CD4-positive, alpha-beta T cell treated with Interleukin-17A for 1 hour (primary cell): ENCODE measurements around the gene SOCS3.

ENCODE experiments used
- DNase-seq: peaks from one replicate; pipeline ENCODE4 v3.0.0-alpha.2; 2020

Gene SOCS3

DNA sequence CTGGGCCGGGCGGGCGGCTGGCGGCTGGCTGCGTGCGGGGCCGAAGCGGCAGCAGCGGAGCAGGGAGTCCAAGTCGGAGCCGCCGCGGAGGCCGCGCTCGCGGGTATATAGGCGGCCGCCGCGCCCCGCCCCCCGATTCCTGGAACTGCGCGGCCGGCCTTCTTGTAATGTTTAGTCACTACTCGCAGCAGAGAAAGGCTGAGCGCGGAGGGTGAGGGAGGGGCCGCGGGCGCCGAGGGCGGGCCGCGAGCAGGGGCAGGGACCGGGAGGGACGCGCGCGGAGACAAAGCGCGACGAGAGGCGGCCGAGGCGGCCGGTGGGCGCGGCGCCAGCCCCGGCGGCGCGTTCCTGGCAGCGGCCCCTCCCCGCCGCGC is at the start of gene SOCS3:
TSS of gene SOCS3 (minus strand) at position 81 of the 374 bp plus-strand sequence. CDS start 982 bp downstream, outside the sequence.
- DNase-seq, result peak; percentile 97

GRCh38 chr17:78409191-78409928 is 49.5 kb upstream of the SOCS3 start:
- DNase-seq, result no peak

DNA sequence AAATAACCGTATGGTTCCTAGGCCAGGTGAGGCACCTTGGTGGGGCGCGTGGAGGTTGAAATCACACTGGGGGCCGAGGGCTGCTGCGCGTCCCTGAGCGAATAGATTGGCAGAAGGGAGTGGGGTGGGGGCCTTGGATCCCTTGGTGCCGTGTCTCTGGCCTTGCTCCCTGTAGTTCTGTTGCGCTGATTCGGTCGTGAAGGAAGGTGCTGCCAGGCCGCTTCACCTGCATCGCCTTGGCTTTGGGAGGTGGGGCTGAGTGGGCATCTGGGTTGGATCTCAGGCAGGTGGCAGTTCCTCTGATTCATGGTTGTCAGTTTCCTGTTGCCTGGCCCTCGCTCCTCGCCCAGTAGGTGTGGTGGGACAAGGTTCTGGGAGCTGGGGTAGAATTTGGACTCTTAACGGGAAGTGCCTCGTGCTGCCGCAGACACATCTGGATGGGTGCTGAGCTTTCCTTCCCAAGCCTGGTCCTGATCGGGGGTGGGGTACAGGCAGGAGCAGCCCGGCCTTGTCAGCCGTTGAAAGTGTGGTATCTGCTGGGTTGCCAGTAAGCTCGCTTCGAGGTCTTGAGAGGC is 48.7 kb upstream of the SOCS3 start:
- DNase-seq, result no peak

DNA sequence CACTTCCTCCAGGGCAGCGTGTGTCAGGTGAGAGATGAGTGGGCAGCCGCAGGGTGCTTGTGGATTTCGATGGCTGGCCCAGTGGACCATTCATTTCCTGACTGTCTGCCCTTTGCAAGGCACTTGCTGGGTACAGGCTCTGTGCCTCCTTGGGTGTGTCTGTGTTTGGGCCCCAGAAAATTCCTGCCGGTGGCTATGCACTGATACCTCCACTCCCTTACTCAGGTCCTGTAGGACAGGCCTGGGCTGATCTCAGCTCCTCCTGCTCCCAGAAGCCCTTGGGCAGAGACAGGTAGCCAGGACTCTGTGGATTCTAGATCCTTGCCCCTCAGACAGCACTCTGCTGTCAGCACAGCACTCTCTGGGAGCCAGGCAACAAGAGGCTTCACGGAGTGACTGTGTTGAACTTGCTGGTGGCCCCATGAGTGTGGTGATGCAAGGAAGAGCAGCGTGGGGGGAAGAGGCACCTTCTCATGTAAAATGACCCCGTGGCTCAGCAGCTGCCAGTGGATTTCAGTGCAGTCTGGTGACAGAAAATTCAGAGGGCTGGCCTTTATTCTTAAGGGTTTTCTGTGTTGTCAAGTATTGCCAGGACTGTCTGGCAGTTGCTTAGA is 47.6 kb upstream of the SOCS3 start:
- DNase-seq, result no peak

DNA sequence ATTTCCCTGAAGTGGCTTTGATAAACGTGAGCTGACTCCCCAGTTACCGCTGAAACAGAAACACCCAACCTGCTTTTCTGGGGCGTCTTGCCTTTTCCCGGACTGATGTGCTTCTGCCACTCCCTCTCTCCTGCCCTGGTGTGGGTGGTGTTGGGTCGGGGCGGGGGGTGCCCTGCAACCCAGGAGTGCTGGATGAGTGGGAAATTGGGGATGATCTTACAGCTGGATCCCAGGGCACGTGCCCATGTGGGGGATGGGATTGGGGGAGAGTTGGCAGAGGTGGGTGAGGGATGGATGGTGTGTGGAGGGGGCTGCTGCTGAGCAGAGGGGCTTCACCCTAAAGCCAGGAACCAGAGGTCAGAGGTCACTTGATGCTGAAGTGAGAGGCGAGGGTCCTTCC is 47.0 kb upstream of the SOCS3 start:
- DNase-seq, result no peak

- no peak for DNase-seq
Observed at GRCh38 chr17:78406396-78406795, 46.5 kb upstream of the SOCS3 start.

DNA sequence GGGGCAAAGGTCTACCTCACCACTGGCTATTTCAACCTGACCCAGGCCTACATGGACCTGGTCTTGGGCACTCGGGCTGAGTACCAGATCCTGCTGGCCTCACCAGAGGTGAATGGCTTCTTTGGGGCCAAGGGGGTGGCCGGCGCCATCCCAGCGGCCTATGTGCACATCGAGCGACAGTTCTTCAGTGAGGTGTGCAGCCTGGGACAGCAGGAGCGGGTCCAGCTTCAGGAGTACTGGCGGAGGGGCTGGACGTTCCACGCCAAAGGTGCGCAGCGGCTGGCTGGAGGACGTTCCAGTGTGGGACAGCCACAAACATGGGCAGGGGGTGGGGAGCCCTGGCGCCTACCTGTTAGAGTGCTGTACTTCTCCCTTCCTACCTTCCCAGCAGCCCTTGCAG is 43.9 kb upstream of the SOCS3 start:
- no peak for DNase-seq

DNA sequence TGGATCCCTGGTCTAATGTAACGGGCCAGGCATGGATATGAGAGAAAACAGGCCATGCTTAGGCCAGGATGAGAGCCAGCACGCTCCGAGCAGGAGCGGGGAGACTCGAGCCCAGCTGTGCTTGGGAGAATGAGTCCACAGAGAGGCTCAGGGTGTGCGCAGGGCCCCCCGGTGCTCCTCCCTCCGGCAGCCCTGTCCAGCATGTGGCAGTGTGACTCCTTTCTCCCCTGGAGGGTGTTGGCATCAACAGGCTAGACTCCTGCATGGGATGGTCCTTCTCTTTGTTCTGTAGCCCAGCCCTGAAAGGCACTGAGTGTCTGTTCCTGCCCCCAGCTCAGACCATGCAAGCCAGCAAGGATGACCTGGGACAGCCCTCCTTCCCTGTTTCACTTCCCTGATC is 42.0 kb upstream of the SOCS3 start:
- no peak for DNase-seq

DNA sequence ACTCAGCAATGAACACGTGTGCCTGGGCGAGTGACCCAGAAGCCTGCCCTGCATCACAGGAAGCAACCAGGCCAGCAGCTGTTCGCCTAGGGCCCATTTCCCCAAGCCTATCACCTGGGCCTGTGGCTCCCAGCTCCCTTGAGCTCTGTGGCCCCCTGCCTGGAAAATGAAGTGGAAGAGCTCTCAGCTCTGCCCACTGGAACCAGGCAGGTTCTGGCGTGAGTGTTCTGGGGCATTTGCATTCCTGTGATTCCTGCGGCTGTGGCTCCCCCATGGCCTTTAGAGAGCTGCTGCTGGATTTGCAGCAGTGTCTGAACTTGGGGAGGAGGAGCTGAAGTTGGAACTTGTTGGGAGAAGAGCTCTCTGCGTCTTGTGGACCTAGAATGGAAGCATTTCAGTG is 41.4 kb upstream of the SOCS3 start:
- no peak for DNase-seq

DNA sequence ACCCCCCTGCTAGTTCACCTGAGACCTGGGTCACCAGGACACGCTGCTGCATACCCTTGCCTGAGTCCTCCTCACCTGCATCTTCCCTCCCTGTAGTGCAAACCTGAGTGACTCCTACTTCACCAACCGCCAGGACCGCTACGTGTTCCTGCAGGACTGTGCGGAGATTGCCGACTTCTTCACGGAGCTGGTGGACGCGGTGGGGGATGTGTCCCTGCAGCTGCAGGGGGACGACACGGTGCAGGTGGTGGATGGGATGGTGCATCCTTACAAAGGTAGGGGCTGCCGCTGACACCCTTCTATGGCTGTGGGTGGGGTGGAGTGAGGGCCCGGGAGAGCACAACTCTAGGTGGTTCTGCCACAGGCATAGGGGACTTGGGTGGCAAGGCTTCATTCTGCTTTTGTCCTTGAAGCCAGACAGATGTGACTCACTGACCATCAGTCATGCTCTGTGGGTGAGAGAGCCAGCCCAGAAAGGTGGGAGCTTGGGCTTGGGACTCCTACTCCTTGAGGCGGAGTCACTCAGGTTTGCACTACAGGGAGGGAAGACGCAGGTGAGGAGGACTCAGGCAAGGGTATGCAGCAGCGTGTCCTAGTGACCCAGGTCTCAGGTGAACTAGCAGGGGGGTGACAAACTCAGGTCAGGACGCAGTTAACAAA is 40.8 kb upstream of the SOCS3 start:
- no peak for DNase-seq

DNA sequence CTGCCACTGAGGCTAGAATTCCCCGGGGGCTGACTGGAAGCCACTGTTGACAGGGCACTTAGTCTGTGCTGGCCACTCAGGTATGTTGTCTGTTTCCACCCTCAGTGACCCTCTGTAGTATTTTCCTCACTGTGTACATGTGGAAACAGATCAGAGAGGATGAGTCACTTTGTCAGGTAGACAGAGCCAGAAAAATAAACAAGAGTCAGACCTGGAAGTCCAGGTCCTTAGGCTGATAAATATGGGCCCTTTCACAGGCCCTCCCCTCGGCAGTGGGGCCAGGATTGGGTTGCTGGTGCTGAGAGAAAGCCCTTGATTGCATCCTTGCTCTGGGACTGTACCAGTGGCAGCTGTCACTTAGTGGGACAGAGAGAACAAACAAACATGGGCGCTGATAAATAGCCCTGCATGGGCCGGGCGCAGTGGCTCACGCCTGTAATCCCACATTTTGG is 39.8 kb upstream of the SOCS3 start:
- DNase-seq, result no peak

DNA sequence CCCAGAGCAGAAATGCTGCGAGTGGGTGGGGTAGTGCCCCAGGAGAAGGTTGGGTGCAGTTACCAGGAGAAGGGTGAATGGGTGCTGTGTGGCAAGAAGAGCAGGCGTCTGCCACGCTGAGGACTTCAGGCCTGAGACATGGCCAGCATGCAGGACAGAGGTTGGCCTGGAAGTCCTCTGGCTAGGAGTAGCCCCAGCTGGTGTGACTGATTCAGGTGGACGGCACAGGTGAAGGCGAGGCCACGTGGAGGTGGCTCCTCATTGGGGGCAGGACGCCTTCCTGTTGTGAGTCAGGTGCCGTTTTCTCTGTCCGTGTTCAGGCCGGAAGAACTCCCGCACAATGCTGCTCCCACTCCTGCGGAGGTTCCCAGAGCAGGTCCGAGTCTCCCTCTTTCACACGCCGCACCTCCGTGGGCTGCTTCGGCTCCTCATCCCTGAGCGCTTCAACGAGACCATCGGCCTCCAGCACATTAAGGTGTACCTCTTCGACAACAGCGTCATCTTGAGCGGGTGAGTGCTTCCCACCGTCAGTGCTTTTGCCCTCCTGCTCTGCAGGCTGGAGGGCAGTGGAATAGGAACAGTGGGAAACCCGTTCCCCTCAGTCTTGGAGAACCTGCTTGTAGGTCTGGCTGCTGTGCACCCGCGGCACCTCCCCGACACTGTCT is 39.3 kb upstream of the SOCS3 start:
- DNase-seq, result no peak

DNA sequence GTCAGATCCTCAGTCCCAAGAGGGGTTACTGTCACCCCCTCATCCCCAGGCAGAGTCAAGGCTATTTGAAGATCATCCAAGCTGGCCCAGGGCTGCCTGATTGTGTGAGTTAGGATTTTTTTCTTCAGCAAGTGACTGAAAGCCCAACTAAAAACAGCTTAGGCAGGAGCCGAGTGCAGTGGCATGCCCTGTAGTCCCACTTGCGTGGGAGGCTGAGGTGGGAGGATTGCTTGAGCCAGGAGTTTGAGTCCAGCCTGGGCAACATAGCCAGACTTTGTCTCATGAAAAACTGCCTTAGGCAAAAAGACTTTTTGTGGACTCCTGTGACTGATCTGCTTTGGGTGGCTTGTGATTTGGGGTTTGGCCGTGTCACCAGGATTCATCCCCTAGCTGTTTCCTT is 38.5 kb upstream of the SOCS3 start:
- no peak for DNase-seq

- no peak for DNase-seq
Observed at GRCh38 chr17:78397681-78398101, 37.8 kb upstream of the SOCS3 start.

GRCh38 chr17:78396441-78397337 is 36.8 kb upstream of the SOCS3 start:
- DNase-seq, result no peak

- no peak for DNase-seq
Observed at GRCh38 chr17:78395155-78395554, 35.3 kb upstream of the SOCS3 start.

GRCh38 chr17:78394209-78394608 is 34.3 kb upstream of the SOCS3 start:
- no peak for DNase-seq

GRCh38 chr17:78393575-78393974 is 33.7 kb upstream of the SOCS3 start:
- DNase-seq, result no peak

GRCh38 chr17:78392295-78392694 is 32.4 kb upstream of the SOCS3 start:
- no peak for DNase-seq

DNA sequence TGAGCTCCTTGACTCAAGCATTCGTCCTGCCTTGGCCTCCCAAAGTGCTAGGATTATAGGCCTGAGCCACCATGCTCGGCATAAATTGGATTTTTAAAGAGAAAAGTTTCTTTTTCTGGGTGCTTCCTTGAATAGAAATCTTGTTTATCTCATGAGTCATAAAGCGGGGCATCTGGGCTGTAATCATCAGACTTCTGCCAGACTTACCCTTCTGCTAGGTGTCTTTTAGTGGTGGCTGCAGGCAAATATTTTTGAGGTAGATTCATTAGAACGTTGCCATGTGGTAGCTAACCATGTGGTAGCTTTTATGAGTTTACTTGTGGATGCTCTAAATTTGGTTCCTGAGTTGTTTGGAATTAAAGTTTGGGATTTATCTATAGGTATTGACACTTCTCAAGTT is 32.0 kb upstream of the SOCS3 start:
- no peak for DNase-seq

GRCh38 chr17:78391051-78391431 is 31.2 kb upstream of the SOCS3 start:
- DNase-seq, result no peak
